Lower lobe of right lung (tissue), 2 donors: Measurements from ENCODE around the gene ARHGEF11. TPM values are rescaled to one million over a fixed set of nuclear protein-coding genes. Genes with fewer than 3 reads are reported as not detected.

Source experiments
- ATAC-seq, 2 donors: fragments of 200-7000 bp; cut with Tn5 transposase; one replicate each; pipeline ENCODE4 v1.9.1; 2020 to 2022; ENCODE audit warnings: mild to moderate bottlenecking in 2 of 2, moderate library complexity in 2 of 2
- DNase-seq: peaks from one replicate; pipeline ENCODE4 v3.0.0-alpha.2; 2020
- H3K27ac ChIP-seq: fragments of 200-600 bp; one replicate; pipeline ENCODE4 v1.8.0; 2022
- H3K27me3 ChIP-seq: fragments of 200-600 bp; one replicate; pipeline ENCODE4 v1.8.0; 2022; ENCODE audit warnings: low read depth
- H3K36me3 ChIP-seq: fragments of 200-600 bp; one replicate; pipeline ENCODE4 v1.8.0; 2022; ENCODE audit warnings: mild to moderate bottlenecking
- H3K4me1 ChIP-seq: fragments of 200-600 bp; one replicate; pipeline ENCODE4 v1.8.0; 2022
- H3K4me3 ChIP-seq: fragments of 200-600 bp; one replicate; pipeline ENCODE4 v1.8.0; 2022; ENCODE audit warnings: mild to moderate bottlenecking
- H3K9me3 ChIP-seq: fragments of 200-600 bp; one replicate; pipeline ENCODE4 v1.8.0; 2022
- intact Hi-C: fragments of 100-400 bp; cut with DNase I; formaldehyde crosslinking; loops from one replicate; pipeline ENCODE4 v1.11.0; 2022
- microRNA-seq: library from miRNA; unstranded; fragments of <30 nt; microRNA quantifications from one replicate; pipeline ENCODE4 v1.2.0, GENCODE V29; 2020; ENCODE audit warnings: borderline number of aligned reads
- total RNA-seq: library from RNA; stranded (reverse); fragmentation: NEBNext Ultra II Directional; extraction: Animal tissue kit (Norgen Biotek cat#: 25700); gene quantifications from one replicate; pipeline ENCODE4 v1.2.1, GENCODE V29; 2021
- TF ChIP-seq, protein P1 (sequence below): fragments of 200-600 bp; IDR thresholded peaks from one replicate; pipeline ENCODE4 v1.8.0; 2022; ENCODE audit warnings: antibody characterized with exemption, mild to moderate bottlenecking
- donor health status: DM: no; HTN: yes; CAD: no; lungs with severe emphysema.

The ARHGEF11 gene
- total RNA-seq, 1 donor from 2014 or later, result 54.5 TPM

DNA sequence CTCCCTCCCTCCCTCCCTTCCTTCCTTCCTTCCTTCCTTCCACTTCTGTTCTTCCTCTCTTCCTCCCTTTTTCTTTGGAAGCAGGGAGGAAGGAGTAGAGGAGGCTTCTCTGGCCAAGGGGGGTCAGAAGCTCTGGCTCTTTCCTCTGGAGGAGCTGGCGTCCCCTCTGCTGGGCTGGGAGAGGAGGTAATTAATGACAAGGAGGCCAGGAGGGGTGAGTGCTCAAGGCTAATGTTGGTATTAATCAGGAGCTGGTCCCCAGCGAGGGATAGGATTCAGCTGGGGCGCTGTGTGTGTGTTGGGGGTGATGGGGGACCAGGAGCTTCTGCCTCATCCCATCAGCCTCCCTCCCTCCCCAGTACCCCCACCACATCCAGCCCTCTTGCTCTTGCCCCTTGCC lies 158.2 kb downstream of the ARHGEF11 start:
- ATAC-seq (no peak), DNase-seq (no peak)
- intact Hi-C loops, result no loop called here
- TF ChIP-seq, protein P1, sequence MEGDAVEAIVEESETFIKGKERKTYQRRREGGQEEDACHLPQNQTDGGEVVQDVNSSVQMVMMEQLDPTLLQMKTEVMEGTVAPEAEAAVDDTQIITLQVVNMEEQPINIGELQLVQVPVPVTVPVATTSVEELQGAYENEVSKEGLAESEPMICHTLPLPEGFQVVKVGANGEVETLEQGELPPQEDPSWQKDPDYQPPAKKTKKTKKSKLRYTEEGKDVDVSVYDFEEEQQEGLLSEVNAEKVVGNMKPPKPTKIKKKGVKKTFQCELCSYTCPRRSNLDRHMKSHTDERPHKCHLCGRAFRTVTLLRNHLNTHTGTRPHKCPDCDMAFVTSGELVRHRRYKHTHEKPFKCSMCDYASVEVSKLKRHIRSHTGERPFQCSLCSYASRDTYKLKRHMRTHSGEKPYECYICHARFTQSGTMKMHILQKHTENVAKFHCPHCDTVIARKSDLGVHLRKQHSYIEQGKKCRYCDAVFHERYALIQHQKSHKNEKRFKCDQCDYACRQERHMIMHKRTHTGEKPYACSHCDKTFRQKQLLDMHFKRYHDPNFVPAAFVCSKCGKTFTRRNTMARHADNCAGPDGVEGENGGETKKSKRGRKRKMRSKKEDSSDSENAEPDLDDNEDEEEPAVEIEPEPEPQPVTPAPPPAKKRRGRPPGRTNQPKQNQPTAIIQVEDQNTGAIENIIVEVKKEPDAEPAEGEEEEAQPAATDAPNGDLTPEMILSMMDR, result no peak
- H3K4me1 ChIP-seq, result peaks cover 4% of the 10 kb centered on the region
- H3K36me3 ChIP-seq, result no peaks in the 10 kb centered on the region
- H3K27me3 ChIP-seq, result peaks cover 16% of the 10 kb centered on the region
- no peak overlapping the region for H3K4me3 ChIP-seq
- H3K9me3 ChIP-seq, result no peaks in the 10 kb centered on the region
- no peak overlapping the region for H3K27ac ChIP-seq

DNA sequence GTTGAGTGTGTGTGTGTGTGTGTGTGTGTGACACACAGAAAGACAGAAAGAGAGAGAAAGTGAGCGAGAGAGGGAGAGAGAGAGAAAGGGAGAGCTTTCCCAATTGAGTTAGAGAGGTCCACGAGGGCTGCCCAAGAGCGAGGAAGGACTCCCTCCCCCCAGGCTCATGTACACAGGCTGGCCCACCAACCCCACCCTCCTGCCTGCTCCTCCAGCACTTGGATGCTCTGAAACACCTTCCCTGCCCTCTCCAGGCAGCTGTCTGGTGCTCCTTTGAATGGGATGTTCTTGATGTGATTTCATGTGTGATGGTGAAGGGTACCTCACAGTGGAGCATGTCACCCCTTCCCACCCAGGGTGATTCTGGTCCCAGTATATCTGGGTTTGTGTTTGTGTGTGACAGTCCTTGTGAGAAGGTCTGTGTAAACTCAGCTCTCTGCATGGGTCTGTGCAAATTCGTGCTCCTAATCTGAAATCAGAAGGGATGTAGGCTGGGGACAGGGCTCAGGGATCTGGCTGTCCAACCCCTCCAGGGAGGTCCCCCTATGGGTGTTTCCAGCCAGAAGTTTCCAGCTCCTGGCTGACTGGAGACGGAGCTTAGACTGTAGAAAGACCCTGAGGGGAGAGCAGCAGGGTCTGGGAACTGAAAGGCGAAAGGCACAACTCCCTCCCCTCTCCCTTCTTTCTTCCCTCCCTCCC lies 158.8 kb downstream of the ARHGEF11 start:
- Histone ChIP-seq H3K27me3 (peaks cover 18% of the 10 kb centered on the region), H3K4me1 (no peaks in the 10 kb centered on the region), H3K36me3 (no peaks in the 10 kb centered on the region), H3K9me3 (no peaks in the 10 kb centered on the region), H3K27ac (no peak overlapping the region), H3K4me3 (no peak overlapping the region)
- DNase-seq, result no peak
- TF ChIP-seq, protein P1, result no peak
- ATAC-seq, result no peak
- intact Hi-C loops, result no loop called here

DNA sequence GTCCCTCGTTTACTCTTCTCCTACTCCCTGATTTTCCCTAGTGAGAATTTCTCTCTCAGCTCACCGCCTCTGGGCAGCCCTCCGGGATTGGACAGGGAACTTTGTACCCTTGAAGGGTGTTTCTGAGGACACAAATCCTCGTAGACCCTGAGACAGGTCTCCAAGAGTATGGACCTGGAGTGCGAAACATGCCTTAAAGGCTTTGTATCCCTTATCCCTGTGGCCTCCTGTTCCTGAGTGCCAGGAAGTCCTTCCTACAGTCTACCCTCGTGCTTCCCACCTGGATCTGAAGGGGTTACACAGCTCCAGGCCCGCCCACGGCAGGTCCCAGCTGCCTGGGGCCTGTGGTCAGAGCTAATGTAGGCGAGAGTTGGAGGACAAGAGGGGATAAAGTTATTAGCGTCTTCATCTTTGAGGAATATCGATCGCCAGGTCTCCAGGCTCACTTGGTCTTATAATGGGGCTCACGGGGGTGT lies 159.6 kb downstream of the ARHGEF11 start:
- intact Hi-C loops, result no loop called here
- ATAC-seq (no peak), DNase-seq (no peak)
- Histone ChIP-seq H3K27ac (no peak overlapping the region), H3K9me3 (no peaks in the 10 kb centered on the region), H3K27me3 (peaks cover 25% of the 10 kb centered on the region), H3K4me3 (no peak overlapping the region), H3K4me1 (no peaks in the 10 kb centered on the region), H3K36me3 (no peaks in the 10 kb centered on the region)
- TF ChIP-seq, protein P1, result no peak

DNA sequence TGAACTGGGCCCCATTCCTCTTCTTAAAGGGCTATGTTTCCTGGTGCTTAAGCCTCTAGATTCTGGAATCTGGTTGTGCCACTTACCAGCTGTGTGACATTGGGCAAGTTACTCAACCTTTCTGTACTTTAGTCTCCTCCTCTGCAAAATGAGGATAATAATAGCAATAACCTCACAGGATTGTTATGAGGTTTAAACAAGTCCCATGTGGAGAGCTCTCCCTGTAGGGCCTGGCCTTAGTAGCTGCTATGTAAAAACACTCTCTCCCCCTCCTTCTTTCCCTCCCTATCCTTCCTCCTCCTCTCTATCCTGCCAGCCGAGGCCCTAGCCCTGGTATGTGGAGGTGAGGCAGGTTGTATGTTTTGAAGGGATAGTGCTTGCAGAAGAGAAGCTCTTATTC lies 160.2 kb downstream of the ARHGEF11 start:
- TF ChIP-seq, protein P1, result no peak
- no peak for DNase-seq
- Histone ChIP-seq H3K9me3 (no peaks in the 10 kb centered on the region), H3K27me3 (peaks cover 25% of the 10 kb centered on the region), H3K27ac (no peak overlapping the region), H3K36me3 (no peaks in the 10 kb centered on the region), H3K4me3 (no peak overlapping the region), H3K4me1 (no peaks in the 10 kb centered on the region)
- ATAC-seq, result peak; percentile 27 to 30
- intact Hi-C loops, result no loop called here

Small RNAs within 50 kb of the gene (microRNA-seq; reads per million reads assigned to microRNA genes)
- gene MIR765, result 1.5 reads per million

Other genes starting within 250 kb of the ARHGEF11 start
- gene SH2D2A, start 228.9 kb downstream of the ARHGEF11 start, total RNA-seq, result 3.5 TPM
- not detected for gene INSRR, start 186.6 kb downstream of the ARHGEF11 start, total RNA-seq
- 1.9 TPM for gene NTRK1, start 184.9 kb downstream of the ARHGEF11 start, total RNA-seq
- gene PEAR1, start 152.0 kb downstream of the ARHGEF11 start, total RNA-seq, result 14.8 TPM
- gene LRRC71, start 125.1 kb downstream of the ARHGEF11 start, total RNA-seq, result 5.3 TPM
- gene ETV3L, start 54.1 kb upstream of the ARHGEF11 start, total RNA-seq, result not detected
- gene ETV3, start 92.7 kb upstream of the ARHGEF11 start, total RNA-seq, result 29.5 TPM